ENCODE measurements around the gene RINL.
A peak's percentile ranks its signal among the peaks of the same experiment; 100 is the strongest.
"Not testable (repeated sequence)": the region's sequence is repeated elsewhere in the genome, so short reads cannot be mapped to it uniquely, and the experiment has no call there.

The RINL gene

DNA sequence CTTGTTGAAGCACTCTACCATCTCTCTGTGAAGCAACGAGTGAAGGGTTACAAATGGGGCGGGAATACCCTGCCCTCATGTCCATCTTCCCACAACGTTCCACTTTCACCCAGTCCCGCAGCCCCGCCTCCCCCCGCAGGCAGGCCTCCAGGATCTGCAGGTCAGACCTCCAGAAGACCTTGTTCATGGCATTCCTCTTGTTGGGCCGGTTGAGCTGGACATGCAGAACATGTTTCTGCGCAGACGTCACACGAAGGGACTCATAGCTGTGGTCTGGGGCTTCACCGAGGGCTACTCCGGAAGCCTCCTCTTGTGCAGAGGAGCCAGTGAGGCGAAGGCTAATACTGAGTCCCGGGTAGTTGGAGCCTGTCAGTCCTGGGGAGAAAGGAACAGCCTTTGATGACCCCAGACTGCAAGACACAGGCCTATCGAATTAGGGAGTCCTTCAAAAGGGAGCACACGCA is 46.9 kb downstream of the RINL start:
- DNase-seq: peak in 1 of 2 experiments; percentile 56

DNA sequence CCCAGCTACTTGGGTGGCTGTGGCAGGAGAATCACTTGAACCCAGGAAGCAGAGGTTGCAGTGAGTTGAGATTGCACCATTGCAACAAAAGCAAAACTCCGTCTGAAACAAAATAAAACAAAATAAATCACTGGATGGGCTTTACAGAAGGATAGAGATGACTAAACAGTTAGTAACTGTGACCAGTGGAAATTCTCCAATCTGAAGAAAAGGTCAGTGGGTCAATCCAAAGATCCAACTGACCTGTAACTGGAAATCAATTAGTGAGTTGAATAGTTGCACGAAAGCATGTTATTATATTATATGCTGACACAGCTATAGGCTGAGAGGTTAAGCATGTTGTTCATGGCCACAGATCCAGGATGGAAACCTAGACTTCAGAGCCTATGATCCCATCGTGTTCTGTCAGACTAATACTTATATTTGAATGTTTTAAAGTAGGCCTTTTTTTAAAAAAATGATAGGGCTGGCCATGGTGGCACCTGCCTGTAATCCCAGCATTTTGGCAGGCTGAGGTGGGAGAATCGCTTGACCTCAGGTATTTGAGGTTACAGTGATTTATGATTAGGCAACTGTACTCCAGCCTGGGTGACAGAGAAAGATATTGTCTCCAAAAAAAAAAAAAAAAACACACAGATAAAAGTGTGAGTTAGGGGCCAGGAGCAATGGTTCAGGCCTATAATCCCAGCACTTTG is 47.9 kb downstream of the RINL start:
- DNase-seq: no peak

DNA sequence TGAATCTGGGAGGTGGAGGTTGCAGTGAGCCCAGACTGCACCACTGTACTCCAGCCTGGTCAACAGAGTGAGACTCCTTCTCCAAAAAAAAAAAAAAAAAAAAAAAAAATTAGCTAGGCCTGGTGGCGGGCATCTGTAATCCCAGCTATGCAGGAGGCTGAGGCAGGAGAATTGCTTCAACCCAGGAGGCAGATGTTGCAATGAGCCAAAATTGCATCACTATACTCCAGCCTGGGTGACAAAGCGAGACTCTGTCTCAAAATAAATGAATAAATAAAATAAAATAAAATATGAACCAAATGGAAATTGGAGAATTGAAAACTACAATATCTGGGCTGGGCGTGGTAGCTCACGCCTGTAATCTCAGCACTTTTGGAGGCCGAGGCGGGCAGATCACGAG is 48.9 kb downstream of the RINL start:
- not testable (repeated sequence) for DNase-seq

DNA sequence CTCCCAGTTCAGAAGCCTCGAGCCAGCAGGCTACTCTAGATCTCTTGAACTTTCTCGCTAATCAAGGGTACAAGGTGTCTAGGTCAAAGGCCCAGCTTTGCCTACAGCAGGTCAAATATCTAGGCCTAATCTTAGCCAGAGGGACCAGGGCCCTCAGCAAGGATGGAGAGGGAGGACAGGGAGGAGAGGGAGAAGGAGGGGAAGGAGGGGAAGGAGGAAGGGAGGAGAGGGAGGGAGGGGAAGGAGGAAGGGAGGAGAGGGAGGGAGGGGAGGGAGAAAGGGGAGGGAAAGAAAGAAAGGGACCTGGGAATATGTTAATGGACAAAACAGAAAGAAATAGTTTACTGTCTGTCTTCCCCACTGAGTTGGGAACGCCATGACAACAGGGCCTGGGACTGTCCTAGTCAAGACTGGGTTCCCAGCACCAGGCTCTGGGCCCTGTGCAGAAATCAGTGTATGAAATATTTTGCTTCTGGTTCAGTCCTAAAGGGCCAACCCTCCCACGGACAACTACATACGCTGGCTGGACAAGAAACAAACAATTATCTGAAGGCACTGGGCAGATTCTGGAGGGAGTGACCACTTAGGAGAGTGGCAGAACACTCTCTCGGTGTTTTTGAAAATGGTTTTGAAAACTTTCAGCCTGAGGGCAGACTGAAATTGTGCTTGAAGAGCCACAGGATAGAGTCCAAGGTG is 51.1 kb downstream of the RINL start:
- DNase-seq: no peak

DNA sequence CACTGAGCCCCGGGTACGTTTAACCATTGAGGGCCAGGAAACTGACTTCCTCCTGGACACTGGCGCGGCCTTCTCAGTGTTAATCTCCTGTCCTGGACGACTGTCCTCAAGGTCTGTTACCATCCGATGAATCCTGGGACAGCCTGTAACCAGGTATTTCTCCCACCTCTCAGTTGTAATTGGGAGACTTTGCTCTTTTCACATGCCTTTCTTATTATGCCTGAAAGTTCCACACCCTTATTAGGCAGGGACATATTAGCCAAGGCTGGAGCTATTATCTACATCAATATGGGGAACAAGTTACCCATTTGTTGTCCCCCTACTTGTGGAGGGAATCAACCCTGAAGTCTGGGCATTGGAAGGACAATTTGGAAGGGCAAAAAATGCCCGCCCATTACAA is 52.1 kb downstream of the RINL start:
- DNase-seq: not testable (repeated sequence)

- not testable (repeated sequence) for DNase-seq
Observed at GRCh38 chr19:38821230-38821825, 56.7 kb downstream of the RINL start.

DNA sequence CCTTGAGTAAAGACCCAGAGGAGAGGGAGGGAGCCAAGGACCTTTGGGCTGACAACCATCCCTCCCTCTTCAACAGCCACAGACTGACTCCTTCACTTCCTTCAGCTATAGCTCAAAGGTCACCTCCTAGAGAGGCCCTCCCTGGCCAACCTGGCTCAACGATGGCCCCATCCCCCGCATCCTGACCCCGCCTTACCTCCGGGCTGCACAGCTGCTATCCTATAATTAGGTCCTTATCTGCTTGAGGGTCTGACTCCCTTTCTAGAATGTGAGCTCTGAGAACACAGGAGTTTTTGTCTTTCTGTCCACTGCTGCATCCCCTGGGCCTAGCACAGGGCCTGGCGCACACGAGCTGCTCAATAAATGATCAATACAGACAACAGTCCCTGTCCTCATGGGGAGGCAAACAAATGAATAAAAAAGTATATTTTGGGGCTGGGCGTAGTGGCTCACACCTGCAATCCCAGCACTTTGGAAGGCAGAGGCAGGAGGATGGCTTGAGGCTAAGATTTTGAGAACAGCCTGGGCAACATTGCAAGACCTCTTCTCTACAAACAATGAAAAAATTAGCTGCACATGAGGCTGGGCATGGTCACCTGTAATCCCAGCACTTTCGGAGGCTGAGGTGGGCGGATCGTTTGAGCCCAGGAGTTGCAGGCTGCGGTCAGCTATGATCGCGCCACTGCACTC is 58.7 kb downstream of the RINL start:
- DNase-seq: no peak
